OCI-LY3 (cell line): ENCODE measurements around the gene DPH3.

ENCODE experiments used
- EZH2phosphoT487 ChIP-seq: fragments of 200-600 bp; shearing (Covaris generic); IDR thresholded peaks from 2 replicates; pipeline ENCODE4 v1.6.1; 2018; ENCODE audit warnings: antibody characterized with exemption, mixed run types, low read depth
- TF ChIP-seq, protein P1 (sequence below): fragments of 200-600, 300-600 bp; sonication (generic); IDR thresholded peaks from 2 replicates; pipeline ENCODE4 v1.5.1; 2014; ENCODE audit warnings: antibody characterized with exemption, low read length, low read depth

GRCh38 chr3:16273867-16274266 lies 9.1 kb upstream of the DPH3 start:
- TF ChIP-seq, protein P1, sequence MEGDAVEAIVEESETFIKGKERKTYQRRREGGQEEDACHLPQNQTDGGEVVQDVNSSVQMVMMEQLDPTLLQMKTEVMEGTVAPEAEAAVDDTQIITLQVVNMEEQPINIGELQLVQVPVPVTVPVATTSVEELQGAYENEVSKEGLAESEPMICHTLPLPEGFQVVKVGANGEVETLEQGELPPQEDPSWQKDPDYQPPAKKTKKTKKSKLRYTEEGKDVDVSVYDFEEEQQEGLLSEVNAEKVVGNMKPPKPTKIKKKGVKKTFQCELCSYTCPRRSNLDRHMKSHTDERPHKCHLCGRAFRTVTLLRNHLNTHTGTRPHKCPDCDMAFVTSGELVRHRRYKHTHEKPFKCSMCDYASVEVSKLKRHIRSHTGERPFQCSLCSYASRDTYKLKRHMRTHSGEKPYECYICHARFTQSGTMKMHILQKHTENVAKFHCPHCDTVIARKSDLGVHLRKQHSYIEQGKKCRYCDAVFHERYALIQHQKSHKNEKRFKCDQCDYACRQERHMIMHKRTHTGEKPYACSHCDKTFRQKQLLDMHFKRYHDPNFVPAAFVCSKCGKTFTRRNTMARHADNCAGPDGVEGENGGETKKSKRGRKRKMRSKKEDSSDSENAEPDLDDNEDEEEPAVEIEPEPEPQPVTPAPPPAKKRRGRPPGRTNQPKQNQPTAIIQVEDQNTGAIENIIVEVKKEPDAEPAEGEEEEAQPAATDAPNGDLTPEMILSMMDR = no peak
- no peak for TF ChIP-seq EZH2phosphoT487
